Skin of body (tissue), 2 donors: ENCODE measurements around the gene PDE5A. TPM values are rescaled to one million over a fixed set of nuclear protein-coding genes. Genes with fewer than 3 reads are reported as not detected.
A peak's percentile ranks its signal among the peaks of the same experiment; 100 is the strongest.

Source experiments
- DNase-seq: peaks from one replicate; lab custom pipeline; 2025; lab: John Stamatoyannopoulos, UW
- total RNA-seq: library from RNA; depleted of rRNA; stranded (reverse); fragments of >200 nt; gene quantifications from one replicate; pipeline ENCODE4 v1.2.3, GENCODE V29; 2014

The PDE5A gene
- total RNA-seq, 1 donor from 2014 or later: 40.2 TPM

DNA sequence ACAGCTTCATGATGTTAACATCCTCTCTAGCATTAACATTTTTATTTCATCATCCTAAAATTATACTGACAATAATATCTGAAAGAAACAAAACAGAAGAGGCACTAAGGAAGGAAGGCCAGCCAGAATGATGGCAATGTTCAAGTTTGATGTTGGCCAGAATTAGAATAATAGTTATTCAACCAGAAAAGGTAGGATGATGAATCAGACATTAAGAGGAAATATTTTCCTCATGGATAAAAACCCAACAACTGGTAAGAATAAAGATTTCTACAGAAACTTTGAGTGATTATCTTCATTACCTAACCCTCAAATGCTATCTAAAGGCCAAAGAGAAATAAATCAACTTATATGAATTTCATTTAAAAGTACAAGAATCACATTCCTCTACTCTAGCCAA, 105.2 kb downstream of the PDE5A start:
- DNase-seq: no peak

DNA sequence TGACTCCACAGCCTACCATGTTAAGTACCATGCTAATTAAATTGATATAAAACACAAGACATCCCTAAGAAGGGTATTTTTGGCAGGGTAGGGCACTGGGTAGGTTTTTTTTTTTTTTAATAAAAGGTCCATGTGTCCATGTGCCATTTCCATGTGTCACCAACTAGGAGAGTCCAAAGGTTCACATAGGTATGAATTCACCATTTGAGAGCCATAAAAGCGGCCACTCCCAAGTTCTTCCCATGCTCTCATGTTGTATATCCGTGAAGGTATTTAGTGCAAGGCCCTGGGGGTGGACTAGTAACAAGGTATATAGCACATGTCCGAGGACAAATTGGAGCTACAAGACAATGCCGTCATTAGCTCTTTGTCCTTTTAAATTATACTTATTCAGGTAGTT, 107.3 kb downstream of the PDE5A start:
- no peak for DNase-seq

DNA sequence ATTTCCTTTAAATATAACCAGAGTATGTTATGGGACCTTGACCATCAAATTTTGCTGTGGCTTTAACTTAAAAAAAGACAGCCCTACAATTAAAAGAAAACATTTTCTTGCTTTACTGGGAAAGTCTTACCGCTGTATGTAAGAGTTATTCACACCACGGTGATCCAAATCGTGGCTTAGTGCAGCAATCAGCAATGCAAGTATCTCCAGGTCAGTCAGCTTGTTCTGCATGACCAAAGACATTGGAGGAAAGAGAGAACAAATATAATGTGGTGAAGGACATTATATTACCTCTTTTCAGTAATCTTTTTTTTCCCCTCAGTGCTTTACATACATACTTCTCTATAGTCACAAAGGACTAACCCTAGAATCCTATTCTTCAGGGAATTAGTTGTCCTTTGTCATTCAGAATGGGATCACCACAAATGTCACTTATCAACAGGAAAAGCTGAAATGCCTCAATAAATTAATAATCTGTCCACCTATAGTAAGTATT, 109.6 kb downstream of the PDE5A start:
- DNase-seq: no peak

DNA sequence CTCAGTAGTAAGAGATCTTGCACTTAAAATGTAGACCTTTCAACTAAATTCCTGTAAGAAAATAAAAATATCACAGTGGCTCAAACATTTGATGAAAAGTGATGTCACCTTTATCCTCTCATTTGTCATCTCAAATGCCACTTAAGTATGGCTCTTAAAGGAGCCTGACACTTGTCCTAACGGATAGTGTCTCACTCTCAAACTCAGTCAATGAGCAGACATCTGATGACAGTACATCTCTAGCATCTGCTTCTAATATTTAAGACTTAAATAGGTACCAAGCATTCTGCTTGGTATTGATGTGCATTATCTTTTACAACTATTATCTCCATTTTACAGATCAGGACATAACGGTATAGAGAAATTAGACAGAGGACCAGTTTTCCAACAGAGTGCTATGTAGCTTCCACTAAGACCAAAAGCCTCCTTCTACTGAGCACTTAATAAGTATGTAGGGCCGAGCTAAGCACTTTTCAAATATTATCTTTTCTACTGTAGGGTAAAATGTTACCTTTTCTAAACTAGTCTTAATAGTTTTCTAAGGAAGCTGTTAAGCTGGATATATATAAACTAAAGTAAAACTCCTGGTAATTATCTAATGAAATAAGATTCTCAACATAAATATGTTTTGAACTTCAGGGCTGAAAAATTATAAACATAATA, 110.2 kb downstream of the PDE5A start:
- no peak for DNase-seq

DNA sequence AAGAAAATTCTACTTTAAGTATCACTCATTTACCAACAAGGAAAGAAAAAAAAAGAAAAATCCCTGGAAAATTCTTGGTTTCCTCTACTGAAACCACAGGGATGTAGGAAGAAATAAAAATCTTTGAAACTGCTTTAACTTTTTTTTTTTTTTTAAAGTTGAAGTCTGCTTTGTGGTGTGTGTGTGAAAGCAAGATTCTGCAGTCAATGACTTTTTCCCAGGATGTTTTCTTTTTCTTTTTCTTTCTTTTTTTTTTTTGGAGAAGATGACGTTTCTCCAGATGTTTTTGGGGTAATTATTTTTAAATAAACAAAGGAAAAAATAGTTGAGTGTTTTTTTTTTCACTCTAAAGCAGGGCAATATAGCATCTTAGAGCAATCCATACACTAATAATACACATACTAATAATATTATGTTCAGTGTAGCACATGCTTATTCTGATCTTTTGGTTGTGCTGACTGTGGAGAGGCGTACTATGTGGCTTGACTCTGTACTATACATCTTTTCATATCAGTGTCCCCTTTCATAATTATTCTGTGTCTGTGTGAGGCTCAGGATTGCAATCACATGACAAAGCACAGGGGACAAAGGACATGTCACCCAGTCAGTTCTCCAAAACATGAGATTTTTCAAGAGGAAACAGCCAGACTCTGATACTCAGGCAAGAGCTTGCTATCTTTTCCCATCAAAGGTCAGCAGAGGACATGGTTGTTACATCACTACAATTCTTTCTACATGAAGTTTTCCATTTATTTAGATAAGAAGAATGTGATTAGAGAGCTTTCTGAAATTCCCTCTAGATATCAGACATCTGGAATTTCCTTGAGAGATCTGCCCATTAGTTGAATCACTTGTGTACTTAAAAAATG, 111.0 kb downstream of the PDE5A start:
- peak; percentile 19 for DNase-seq

DNA sequence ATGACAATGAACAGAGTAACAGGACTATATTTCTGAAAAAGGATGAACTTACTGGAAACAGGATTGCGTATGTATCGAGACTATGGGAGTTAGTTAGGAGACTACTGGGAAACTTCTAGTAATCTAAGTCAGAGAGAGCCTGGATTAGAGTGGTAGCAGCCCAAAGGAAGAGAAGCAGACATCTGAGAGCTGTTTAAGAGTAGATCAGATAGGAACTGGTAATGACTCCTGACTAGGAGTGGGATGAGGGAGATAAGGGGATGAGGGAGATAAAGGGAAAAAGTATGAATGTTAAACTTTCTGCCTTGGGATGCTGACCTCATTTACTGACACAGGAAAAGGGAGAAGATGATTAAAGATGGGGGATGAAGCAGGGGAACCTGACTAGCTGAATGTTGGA, 116.2 kb downstream of the PDE5A start:
- no peak for DNase-seq

DNA sequence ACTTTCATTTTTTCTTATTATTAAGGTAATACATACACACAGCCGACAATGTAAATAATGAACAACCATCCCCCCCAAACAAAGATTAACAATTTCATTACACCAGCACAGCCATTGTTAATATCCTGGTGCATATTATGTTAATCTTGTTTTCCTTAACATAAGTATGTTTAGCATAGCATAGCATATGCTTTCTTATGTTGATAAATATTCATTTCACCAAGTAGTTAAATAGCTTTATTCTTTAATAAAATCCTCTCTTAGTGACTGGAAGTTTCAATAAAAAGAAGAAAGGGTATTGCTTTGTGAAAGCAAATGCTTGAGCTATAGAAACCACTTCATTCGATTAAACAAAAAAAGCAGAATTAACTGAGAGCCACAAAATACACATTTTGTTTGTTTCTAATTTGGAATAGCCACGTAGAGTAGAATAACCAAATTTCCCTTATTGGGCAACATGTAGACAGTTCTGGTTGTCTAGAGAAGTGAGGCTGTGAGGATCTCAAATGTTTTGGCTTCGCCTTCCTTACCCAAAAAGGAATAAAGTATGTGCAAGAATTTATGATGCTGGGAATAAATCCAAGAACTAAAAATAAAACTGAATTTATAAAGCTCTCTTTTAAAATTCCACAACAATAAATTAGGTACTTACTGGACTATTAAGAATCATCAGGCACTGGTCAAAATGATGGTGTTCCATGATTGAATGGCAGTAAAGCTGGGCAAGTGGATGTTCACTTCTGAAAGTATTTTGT, 118.0 kb downstream of the PDE5A start:
- DNase-seq: no peak

DNA sequence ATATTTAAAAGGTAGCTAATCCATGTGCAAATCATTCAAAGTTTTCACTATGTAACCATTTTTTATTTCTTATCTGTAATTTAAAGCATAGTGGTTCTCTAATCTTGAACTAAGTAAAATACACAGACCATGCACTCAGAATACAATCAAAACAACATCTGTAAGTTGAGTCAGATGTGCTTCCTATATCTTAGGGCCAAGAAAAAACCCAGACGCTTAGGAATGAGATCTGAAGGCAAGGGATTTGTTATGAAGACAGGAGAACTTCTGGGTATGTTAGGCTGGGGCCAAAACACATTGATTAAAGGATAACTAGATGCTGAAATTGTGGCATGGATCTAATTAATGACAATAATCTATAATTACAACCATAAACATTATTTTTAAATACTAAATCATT, 120.3 kb downstream of the PDE5A start:
- DNase-seq: no peak

DNA sequence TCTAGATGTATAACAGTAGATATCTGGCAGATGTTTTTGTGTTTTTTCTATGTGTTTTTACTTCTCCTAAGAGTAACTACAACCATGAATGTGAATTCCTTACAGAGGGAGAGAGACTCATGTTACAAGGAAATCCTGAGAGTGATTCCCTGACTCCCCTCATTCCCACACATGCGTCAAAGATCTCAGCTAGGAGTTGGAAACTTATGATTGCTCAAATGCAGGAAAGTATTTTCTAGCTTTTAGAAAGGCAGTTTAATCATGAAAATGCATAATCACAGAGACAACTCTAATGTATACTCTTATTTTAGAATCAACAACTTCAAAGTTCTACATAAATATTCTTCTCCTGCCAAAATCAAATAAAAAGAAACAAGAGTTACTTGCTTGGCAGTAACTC, 121.8 kb downstream of the PDE5A start:
- DNase-seq: no peak

DNA sequence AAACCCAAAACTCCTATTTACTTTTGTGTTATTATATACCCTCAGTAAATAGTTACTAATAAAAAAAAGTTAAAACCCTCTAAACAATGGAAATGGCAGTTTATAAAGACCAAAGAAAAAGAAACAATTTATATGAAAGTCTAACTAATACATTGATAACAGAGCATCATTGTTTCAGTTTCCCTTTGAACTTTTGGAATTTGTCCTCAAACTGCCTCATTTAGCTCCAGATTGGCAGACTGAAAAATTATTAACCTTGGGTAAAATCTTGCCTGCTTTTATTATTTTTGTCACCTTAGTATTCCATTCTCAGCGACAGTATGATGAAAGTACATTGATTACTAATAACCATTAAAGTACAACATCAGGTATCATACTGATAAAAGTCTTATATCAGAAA, 124.0 kb downstream of the PDE5A start:
- no peak for DNase-seq

DNA sequence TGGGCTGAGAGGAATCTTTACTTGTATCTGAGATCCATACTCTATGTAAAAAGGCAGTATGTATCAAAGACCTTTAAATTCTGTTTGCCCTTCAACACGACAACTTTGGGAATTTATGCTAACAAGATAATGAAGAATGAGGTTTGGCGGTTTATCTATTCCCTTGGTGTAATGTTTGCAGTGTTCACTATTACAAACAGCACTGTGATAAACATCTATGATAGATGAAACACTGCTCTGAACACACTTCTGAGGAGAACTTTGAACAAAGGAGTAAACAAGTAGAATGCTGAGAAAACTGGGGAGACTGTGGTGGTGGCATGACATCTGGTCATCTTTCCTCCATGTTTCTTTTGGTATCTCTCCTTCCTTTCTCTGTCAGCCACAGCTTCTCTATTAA, 126.9 kb downstream of the PDE5A start:
- DNase-seq: no peak

DNA sequence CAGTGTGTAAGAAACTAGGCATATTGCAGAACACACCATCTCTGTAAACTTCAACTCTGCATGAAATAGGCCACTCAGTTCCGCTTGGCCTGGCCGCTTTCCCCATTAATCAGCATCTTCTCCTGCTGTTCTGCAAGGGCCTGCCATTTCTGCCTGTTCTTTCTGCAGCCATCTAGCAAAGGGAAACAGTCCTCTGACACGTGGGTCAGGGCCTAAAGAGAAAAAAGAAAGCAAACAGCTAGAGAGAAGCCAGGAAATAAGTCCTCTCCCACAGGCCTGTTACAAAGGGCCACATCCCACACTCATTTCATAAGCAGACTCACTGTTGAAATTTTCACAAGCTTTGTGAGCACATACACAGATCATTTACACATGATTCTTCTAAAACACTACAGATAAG, 130.1 kb downstream of the PDE5A start:
- no peak for DNase-seq

DNA sequence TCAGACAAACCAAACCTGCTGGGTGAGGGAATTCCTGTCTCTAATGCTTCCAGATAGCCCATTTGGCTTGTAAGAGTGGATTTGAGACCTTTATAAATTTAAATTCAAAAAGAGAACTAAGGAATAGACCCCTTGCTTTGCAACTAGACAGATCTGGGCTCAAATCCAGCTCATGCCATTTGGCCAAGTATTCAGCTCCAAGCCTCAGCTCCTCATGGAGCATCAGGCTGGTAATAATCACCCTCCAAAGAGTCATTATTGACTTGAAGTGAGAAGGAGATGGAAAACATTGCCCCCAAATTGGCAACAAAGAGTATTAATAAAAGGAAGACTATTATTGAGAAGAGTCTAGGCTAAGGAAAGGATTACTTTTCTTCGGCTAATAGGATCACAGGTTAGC, 134.7 kb downstream of the PDE5A start:
- no peak for DNase-seq

DNA sequence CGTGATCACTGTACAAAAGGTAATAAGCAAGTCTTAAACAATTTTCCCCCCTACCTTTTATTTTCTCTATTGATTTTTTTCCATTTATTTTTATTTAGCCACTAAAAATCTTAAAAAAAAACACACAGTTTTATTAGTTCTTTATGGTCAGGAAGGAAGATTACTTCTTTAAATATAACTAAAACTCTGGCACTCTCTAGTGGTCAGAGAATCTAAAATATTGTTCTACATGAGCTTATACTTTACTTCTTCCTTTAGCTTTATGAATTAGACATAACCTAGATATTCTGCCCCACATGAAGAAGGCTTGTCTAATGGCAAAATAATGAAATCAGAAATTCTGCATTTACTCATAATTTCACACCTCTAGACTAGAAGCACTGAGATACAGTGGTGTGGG, 135.2 kb downstream of the PDE5A start:
- no peak for DNase-seq

DNA sequence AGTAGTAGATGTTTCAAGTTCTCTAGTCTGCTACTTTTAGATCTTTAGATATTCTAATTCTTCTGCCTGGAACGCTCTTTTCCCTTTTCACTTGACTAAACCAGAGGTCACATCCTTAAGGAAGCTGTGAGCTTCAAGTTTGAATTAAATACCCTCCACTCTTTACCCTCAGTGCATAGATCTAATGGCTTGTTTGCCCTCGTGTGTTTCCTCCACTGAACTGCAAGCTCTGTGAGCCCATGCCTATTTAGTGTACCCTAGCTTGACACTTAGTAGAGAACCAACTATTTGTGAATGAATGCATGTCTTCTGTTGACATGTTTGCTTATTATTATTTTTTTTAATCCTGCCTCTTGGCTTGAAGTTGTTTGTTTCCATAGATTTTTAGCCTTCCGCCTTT, 138.3 kb downstream of the PDE5A start:
- no peak for DNase-seq

DNA sequence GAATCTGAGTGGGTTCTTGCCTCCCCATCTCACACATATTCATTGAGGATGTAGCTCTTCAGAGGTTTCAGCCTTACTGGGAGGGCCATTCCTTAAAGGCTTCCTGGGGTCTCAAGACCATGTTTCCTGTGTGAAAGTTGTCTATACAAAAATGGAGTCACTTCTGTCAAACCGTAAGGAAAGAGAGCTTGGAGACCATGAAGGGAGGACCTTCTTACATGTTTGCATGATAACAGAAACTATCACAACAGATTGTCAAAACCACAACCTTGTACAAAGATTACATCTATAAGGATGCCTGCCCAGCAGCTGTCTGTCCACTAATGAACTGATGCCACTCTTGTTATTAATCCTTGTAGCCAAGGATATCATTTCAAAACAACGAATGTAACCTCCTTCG, 139.3 kb downstream of the PDE5A start:
- DNase-seq: no peak

DNA sequence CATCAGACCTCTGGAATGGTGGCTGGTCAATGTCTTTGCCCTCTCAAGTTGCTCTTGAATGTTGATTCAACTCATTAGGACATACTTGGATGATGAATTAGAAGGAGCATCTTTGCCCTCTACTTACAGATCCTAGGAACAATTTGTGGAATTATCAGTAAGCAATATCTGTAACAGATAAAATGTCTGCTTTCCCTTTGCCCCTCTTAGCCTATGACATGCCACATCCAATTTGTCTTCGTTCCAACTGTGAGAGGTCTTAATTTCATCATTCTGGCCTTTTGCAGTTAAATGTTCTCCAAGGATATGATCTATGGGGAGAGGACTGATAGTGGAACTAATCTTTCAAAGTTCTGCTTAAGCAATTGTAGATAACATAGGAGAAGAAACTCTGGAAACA, 148.3 kb downstream of the PDE5A start:
- no peak for DNase-seq

DNA sequence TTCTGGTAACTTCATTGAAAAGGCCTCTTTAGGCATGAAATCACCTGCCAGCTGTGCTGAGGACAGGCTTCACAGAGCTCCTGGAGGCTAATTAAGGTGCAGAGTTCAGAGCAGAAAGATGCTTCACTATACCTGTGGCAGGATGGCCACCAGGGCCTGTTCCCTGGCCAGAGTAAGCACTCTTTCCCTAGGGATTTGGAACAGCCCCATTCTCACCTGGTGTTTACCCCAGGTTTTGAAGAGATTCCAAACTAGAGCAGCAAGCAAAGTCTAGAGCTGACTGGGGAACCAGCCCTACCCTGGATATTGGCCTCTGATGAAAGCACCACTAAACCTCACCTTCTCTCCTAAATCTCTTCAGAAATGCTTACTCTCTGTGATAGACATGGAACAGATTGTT, 148.8 kb downstream of the PDE5A start:
- DNase-seq: no peak

DNA sequence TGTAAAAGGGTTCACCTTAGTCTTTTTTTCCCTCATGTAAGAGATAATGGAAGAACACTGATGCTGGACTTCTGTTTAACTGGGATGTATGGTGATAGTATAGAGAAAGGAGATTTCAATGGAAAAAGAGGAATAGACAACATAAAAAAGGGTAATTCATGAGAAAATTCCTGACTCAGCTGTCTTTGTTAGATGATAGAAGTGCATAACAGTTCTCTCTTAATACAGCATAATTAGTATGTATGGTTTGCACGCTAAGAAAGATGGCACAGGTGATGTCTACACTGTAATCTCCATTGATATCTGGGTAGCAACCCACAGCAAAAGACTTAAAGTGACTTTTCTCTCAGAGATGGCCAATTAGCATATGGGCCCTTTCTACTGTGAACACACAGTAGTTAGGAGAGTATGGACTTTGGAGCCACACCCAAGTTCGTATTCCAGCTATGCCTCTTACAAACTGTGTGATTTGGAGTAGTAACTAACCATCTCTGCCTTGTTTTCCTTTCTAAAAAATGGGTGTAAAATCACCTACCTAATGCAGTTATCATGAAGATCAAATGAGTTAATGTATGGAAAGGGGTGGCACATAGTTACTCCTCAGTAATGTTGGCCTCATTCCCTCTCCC, 149.3 kb downstream of the PDE5A start:
- DNase-seq: no peak

DNA sequence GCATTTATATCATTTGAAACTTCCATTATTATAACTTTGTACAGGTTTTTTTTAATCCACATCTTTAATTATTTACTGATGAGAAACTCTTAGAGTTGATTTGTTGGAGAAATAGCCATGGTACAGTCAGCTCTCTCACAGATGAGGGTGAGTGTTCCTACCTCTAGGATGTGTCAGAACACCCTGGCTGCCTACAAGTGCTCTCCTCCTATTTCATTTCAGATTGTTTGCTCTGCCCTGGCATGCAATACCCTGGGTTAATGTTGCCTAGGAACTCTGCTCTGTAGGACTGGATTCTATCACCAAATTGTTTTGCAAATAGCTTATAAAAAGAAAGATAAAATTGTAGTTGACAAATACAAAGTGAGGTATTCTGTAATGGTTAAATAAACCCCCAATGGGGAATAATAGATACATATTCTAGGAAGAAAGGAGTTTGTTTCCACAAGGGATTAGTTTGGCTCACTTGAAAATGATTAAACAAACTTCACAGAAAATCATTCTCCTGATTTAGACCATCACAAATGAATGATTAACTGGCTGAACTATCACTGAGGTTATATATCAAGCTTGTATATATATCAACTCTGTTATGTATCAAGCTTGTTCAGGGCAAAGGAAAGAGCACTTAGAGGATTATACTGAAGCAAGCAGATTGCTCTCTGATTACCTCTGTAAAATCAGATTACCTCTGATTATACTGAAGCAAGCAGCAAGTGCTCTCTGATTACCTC, 150.0 kb downstream of the PDE5A start:
- DNase-seq: no peak

DNA sequence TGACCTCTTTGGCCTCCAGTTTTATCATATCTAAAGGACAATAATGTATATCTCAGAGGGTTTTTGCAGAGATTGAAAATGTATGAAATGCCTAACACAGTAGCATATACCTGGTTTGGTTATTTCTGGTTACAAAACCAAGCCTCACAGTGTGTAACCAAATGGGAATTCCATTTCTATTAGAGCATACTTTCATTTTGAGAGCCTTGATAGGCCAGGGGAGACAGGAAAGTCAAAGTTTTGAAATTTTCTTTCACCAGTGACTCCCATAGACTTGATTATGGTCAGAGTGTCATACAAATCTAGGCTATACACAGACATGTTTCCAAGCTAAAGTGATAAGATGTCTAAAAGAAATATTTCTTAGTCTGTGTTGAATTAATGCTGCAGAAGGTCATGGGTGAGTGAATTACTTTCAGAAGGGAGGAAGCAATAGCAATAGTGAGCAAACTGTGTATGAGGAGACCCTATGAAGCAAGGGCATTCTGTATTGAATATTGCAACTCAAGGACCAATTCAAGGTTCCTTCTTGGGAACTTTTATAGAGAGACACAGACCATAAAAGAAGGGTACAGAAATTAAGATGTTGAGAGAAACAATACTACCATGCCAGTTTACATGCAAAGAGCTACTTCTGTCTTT, 151.1 kb downstream of the PDE5A start:
- no peak for DNase-seq
